LNCaP clone FGC (cell line): ENCODE data around the gene NFAM1.
A peak's percentile ranks its signal among the peaks of the same experiment; 100 is the strongest.

Experiments used
- DNase-seq: peaks from one replicate; pipeline ENCODE4 v3.0.0-alpha.2; 2011; ENCODE audit warnings: low read depth
- H3K4me3 ChIP-seq: 2 replicates; pipeline ENCODE4 v1.5.1; 2011; ENCODE audit warnings: mild to moderate bottlenecking, low read depth, low read length, control low read depth
- TF ChIP-seq, protein P1 (sequence below): IDR thresholded peaks from 2 replicates; pipeline ENCODE4 v1.5.1; 2012; ENCODE audit warnings: mild to moderate bottlenecking; ENCODE audit not compliant: control insufficient read depth, insufficient read depth; ENCODE audit errors: extremely low read depth

NFAM1 gene

GRCh38 chr22:42468841-42469240 lies 36.6 kb upstream of the NFAM1 start:
- no peak for DNase-seq
- H3K4me3 ChIP-seq = no peak overlapping the region
- TF ChIP-seq, protein P1, sequence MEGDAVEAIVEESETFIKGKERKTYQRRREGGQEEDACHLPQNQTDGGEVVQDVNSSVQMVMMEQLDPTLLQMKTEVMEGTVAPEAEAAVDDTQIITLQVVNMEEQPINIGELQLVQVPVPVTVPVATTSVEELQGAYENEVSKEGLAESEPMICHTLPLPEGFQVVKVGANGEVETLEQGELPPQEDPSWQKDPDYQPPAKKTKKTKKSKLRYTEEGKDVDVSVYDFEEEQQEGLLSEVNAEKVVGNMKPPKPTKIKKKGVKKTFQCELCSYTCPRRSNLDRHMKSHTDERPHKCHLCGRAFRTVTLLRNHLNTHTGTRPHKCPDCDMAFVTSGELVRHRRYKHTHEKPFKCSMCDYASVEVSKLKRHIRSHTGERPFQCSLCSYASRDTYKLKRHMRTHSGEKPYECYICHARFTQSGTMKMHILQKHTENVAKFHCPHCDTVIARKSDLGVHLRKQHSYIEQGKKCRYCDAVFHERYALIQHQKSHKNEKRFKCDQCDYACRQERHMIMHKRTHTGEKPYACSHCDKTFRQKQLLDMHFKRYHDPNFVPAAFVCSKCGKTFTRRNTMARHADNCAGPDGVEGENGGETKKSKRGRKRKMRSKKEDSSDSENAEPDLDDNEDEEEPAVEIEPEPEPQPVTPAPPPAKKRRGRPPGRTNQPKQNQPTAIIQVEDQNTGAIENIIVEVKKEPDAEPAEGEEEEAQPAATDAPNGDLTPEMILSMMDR = no peak

- no peak overlapping the region for H3K4me3 ChIP-seq
- TF ChIP-seq, protein P1 = peak; percentile 23; the same call in 1 of the 2 replicates
- peak; percentile 67 for DNase-seq
Observed at GRCh38 chr22:42462016-42462415, 29.8 kb upstream of the NFAM1 start.

- TF ChIP-seq, protein P1 = no peak
- no peak for DNase-seq
- H3K4me3 ChIP-seq = no peak overlapping the region
Observed at GRCh38 chr22:42461511-42461910, 29.3 kb upstream of the NFAM1 start.

DNA sequence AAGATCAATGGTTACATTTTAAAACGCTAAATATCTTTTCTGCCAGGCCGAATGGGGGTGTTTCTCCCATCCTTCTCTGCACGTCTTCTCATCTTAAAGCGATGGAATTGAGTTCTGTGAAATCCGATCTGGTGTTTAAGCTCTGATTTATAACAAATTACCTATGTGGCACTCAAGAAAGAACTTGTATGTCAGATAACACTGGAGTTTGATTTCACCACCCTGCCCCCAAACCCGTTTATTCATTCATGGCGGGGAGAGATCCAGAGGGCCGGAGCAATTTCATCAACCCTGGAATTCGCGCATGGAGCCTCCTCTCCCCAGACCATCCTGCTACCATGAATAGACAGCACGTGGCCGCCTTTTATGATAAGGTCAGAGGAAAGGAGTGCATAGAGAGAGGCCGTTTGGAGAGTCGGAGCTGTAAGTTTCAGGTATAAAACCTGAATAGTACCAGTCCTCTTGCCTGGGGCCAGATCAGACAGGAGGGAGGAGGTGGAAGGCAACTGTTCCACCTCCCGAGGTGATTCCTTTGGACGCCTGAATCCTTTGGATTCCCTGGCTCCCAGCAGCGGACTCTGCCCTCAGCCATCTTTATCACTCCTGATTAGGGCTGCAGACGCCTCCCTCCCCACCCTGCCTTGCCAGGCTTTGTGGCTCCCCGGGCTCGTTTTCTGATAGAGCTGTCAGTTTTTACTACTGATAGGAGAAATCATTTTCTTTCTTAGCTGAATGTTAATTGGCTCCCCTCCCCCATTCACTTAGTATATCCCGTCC lies 27.3 kb upstream of the NFAM1 start:
- TF ChIP-seq, protein P1 = no peak
- no peak for DNase-seq
- no peak overlapping the region for H3K4me3 ChIP-seq

DNA sequence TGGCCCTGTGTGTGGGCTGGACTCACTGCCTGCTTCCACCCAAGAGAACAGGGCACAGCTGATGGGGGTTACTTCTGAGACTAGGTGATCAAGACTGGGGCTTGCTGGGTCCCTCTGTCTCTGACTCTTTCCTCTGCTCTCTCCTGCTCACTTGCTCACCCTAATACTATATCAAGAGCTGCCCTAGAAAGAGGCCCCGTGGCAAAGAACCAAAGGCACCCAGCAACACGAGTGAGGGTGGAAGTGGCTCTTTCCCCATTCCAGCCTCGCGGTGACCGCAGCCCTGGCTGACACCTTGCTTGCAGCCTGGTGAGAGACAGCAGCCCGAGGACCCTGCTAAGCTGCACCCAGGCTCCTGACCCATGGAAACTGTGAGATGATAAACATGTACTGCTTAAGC lies 20.7 kb upstream of the NFAM1 start:
- TF ChIP-seq, protein P1 = no peak
- no peak overlapping the region for H3K4me3 ChIP-seq
- DNase-seq = no peak

DNA sequence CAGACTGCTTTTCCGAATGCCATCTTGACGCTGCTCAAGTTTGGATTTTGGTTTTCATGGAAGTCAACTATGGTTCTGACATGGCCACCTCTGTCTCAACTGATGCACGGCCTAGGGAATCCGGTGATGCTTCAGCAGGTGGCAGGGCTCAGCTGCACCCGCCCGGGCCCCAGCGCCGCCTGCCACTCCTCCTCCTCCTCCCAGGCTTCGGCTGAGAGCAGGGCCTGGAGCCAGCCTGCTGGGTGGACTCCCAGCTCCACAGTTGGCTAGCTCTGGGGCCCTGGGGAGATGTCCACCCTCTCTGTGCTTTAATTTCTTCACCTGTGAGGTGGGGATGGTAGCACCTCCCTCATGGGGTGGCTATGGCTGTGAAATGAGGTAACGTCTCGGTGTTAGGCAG lies 20.3 kb upstream of the NFAM1 start:
- H3K4me3 ChIP-seq = no peak overlapping the region
- no peak for DNase-seq
- TF ChIP-seq, protein P1 = no peak
